H1 (cell line): ENCODE data around the gene H1-8. TPM values are rescaled to one million over a fixed set of nuclear protein-coding genes. Genes with fewer than 3 reads are reported as not detected.

Experiments used
- CTCF ChIP-seq, 3 experiments: IDR thresholded peaks; 1 replicate in 2 of 3; 2 replicates in 1 of 3; pipeline versions ENCODE4 v1.5.1 to v1.6.1; 2011; ENCODE audit warnings: low read length in 3 of 3, mild to moderate bottlenecking in 3 of 3, inconsistent platforms in 2 of 3, low read depth in 1 of 3, moderate library complexity in 1 of 3; ENCODE audit not compliant: insufficient read depth in 1 of 3; ENCODE audit errors: control extremely low read depth in 1 of 3
- SIX5 ChIP-seq: IDR thresholded peaks from 2 replicates; pipeline ENCODE4 v1.6.1; 2011; ENCODE audit warnings: mild to moderate bottlenecking, low read depth, low read length
- polyA plus RNA-seq, 7 experiments: library from polyadenylated mRNA; depleted of rRNA in 3 of 7; stranded (reverse) in 5 of 7; unstranded in 2 of 7; fragments of >200 nt in 5 of 7; fragments of 200-250 nt in 2 of 7; gene quantifications; 1 replicate in 5 of 7; 2 replicates in 1 of 7; 4 replicates in 1 of 7; pipeline versions ENCODE4 v1.2.1 to v1.2.3, GENCODE V29; 2011 to 2013; ENCODE audit warnings: missing spikeins in 2 of 7, mixed read lengths in 2 of 7
- total RNA-seq: library from RNA; stranded (reverse); fragmentation: NEBNext Ultra II Directional; extraction: Animal tissue kit (Norgen Biotek cat#: 25700); gene quantifications from 2 replicates; pipeline ENCODE4 v1.2.1, GENCODE V29; 2021

H1-8 gene
- total and polyA plus RNA-seq, 2 of the 8 experiments (the other 6 are each of a cell fraction or from before 2014, with no cell fraction given) = not detected

DNA sequence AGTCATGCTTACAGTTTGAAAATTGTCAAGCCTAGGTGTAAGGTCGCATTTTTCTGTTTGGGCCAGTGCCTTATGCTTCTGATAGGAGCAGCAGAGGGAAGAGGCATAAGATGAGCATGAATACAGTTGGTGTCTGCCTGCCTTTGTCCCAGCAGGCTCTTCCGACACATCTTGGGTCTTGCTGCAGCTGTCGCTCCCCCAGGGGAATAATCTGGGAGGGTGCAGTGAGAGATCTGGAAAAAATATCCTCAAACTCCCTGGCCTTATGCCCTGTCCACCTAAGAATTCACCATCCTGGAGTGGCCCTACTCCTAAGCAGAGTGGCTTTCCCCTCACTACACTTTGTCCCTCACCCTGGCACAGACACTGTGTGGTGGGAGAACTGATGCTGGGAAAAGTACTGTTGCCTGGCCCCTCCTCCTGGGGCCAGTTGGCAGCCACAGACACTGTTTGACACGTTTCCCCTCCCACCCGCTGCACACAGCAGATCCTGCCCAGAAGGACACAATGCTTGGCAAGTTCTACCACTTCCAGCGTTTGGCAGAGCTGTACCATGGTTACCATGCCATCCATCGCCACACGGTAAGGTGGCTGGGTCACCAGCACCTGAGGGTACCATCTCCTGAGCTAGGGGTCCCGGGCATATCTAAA lies 35.7 kb upstream of the H1-8 start (continued):
- TF ChIP-seq CTCF (IDR thresholded peaks at IDR 0.05; ENCODE audit: control extremely low read depth in 1 of 3, insufficient read depth in 1 of 3, low read depth in 1 of 3, low read length in 3 of 3) (no peak), SIX5 (no peak)
